Common myeloid progenitor, CD34-positive (primary cell): ENCODE data around the gene ACAP3.

Experiments
- CTCF ChIA-PET: fragments of 350-600 bp; sonication (Branson Sonifier 250); formaldehyde crosslinking; loops from one replicate; lab custom pipeline; 2021; ENCODE audit warnings: antibody characterized with exemption; lab: Charles Lee
- POLR2A ChIA-PET: fragments of 350-600 bp; sonication (Branson Sonifier 250); formaldehyde crosslinking; loops from one replicate; lab custom pipeline; 2021; ENCODE audit warnings: antibody characterized with exemption; lab: Charles Lee
- DNase-seq, 3 donors: peaks; one replicate each; pipeline versions ENCODE4 v3.0.0 to v3.0.0-alpha.2; 2013
- H3K27ac ChIP-seq, 2 experiments: 1 replicate in 1 of 2; 2 replicates in 1 of 2; pipeline ENCODE4 v1.7.0; 2013; ENCODE audit warnings: inconsistent platforms in 2 of 2, low read length in 2 of 2, mild to moderate bottlenecking in 2 of 2, low read depth in 1 of 2, moderate library complexity in 1 of 2; ENCODE audit not compliant: severe bottlenecking in 2 of 2, insufficient read depth in 1 of 2, poor library complexity in 1 of 2
- H3K27me3 ChIP-seq, 5 experiments: replicated peaks in 2 of 5; 1 replicate in 3 of 5; 2 replicates in 2 of 5; pipeline versions ENCODE4 v1.6.1 to v1.7.0; 2013; ENCODE audit warnings: low read length in 4 of 5, mild to moderate bottlenecking in 2 of 5, moderate library complexity in 2 of 5, inconsistent platforms in 1 of 5; ENCODE audit not compliant: insufficient read depth in 5 of 5, control insufficient read depth in 4 of 5
- H3K36me3 ChIP-seq, 4 experiments: 1 replicate in 2 of 4; 2 replicates in 2 of 4; pipeline versions ENCODE4 v1.6.1 to v1.7.0; 2013; ENCODE audit warnings: low read length in 3 of 4, control low read depth in 1 of 4, mild to moderate bottlenecking in 1 of 4; ENCODE audit not compliant: control insufficient read depth in 4 of 4, insufficient read depth in 4 of 4
- H3K4me1 ChIP-seq, 4 experiments: 1 replicate in 3 of 4; 2 replicates in 1 of 4; pipeline versions ENCODE4 v1.6.1 to v1.7.1; 2013; ENCODE audit warnings: low read length in 3 of 4, mild to moderate bottlenecking in 3 of 4, control low read depth in 1 of 4, inconsistent platforms in 1 of 4, moderate library complexity in 1 of 4; ENCODE audit not compliant: control insufficient read depth in 4 of 4, insufficient read depth in 4 of 4; ENCODE audit errors: control extremely low read depth in 1 of 4
- H3K4me3 ChIP-seq, 7 experiments: 1 replicate in 4 of 7; 2 replicates in 3 of 7; pipeline versions ENCODE4 v1.5.1 to v1.7.0; 2013; ENCODE audit warnings: mild to moderate bottlenecking in 7 of 7, low read length in 6 of 7, moderate library complexity in 6 of 7, inconsistent platforms in 2 of 7, low read depth in 2 of 7, control low read depth in 1 of 7; ENCODE audit not compliant: insufficient read depth in 4 of 7, control insufficient read depth in 1 of 7; ENCODE audit errors: extremely low read depth in 1 of 7
- H3K9me3 ChIP-seq, 5 experiments: 1 replicate in 4 of 5; 2 replicates in 1 of 5; pipeline versions ENCODE4 v1.6.1 to v1.7.1; 2013; ENCODE audit warnings: low read length in 4 of 5, mild to moderate bottlenecking in 2 of 5, inconsistent platforms in 1 of 5, low read depth in 1 of 5, moderate library complexity in 1 of 5; ENCODE audit not compliant: control insufficient read depth in 4 of 5, insufficient read depth in 2 of 5; ENCODE audit errors: control extremely low read depth in 1 of 5
- WGBS: methylation state at CpG from one replicate; pipeline ENCODE4 v1.1.5; 2013; ENCODE audit not compliant: insufficient coverage; 5-methylcytosine and 5-hydroxymethylcytosine counted together

ACAP3 gene

DNA sequence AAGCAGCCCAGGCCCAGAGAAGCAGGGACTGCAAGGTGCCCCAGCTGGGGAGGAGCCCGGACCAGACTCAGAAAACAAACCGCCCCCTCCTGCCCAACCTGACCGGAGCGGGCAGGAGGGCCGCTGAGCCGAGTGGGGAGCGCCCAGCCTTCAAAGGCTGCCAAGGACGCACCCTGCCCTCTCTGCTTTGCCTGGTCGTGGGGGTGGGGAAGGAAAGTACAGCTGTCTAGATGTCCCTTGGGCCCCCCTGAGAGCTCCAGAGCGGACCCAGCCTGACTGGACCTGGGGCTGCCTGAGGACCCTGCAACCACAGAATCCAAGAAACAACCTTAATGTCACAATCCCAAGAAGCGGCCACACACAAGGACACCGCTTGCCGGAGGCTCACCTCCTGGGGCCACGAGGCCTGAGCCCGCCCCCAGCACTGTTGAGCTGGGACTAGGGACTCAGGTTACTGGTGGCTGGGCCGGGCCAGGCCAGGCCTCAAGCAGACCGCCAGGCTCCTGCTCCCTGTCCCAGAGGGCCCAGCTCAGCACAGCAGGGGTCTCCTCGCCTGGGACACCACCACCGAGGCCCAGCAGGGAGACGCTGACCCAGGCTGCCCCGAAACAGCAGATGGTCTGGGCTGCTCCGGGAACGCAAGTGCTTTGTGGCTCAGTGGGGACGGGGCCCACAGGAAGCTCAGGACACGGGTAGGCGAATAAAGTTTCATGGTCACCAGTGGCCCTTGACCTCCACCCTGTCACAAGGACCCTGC, 40.1 kb upstream of the ACAP3 start:
- H3K36me3 ChIP-seq = peaks cover 0 to 2% (median 0%) of the 10 kb centered on the region in 4 experiments
- CTCF ChIA-PET = interaction anchor here (0.6 to 2.2 kb wide), 5 partner anchors 24 to 180 kb away, joined by 3 to 14 read pairs (median 3); no protein-coding TSS in a partner anchor
- H3K4me1 ChIP-seq = peaks cover 0 to 17% (median 16%) of the 10 kb centered on the region in 4 experiments
- peaks cover 0 to 15% (median 0%) of the 10 kb centered on the region in 5 experiments for H3K27me3 ChIP-seq
- peak overlapping the region in 1 of 2 experiments; percentile 66 for H3K27ac ChIP-seq
- DNase-seq = no peak
- no peaks in the 10 kb centered on the region for H3K9me3 ChIP-seq
- peak overlapping the region; percentile 54 to 86 (median 73) for H3K4me3 ChIP-seq
- 75% methylated on average over 21 of the region's 26 CpGs for WGBS
- POLR2A ChIA-PET = interaction anchor here (0.8 kb wide), 1 partner anchor 28 kb away, joined by 3 read pairs; no protein-coding TSS in a partner anchor

GRCh38 chr1:1347026-1347595, 39.4 kb upstream of the ACAP3 start:
- 100% methylated on average over 8 of the region's 10 CpGs for WGBS
- Histone ChIP-seq H3K27ac (no peak overlapping the region), H3K36me3 (peaks cover 0 to 2% (median 0%) of the 10 kb centered on the region in 4 experiments), H3K27me3 (peaks cover 0 to 8% (median 0%) of the 10 kb centered on the region in 5 experiments), H3K4me3 (no peak overlapping the region), H3K4me1 (peaks cover 0 to 17% (median 16%) of the 10 kb centered on the region in 4 experiments), H3K9me3 (no peaks in the 10 kb centered on the region)
- CTCF ChIA-PET = interaction anchor here (0.9 to 2.2 kb wide), 2 partner anchors 25 to 28 kb away, joined by 3 to 14 read pairs; partner anchors contain the start of gene AURKAIP1
- POLR2A ChIA-PET = no interaction called here
- no peak for DNase-seq

- no peak overlapping the region for H3K27ac ChIP-seq
- POLR2A ChIA-PET = no interaction called here
Measured at GRCh38 chr1:1346501-1346890, 38.8 kb upstream of the ACAP3 start.

GRCh38 chr1:1345860-1346500, 38.2 kb upstream of the ACAP3 start:
- no peak overlapping the region for H3K4me3 ChIP-seq
- peaks cover 0 to 17% (median 15%) of the 10 kb centered on the region in 4 experiments for H3K4me1 ChIP-seq
- H3K36me3 ChIP-seq = peaks cover under 1 to 11% (median 5%) of the 10 kb centered on the region in 4 experiments
- H3K27ac ChIP-seq = no peak overlapping the region
- POLR2A ChIA-PET = no interaction called here
- DNase-seq = no peak
- WGBS = 94% methylated on average over 6 of the region's 12 CpGs
- H3K9me3 ChIP-seq = no peaks in the 10 kb centered on the region
- H3K27me3 ChIP-seq = no peaks in the 10 kb centered on the region
- CTCF ChIA-PET = interaction anchor here (0.9 to 2.2 kb wide), 2 partner anchors 26 to 29 kb away, joined by 3 to 7 read pairs; partner anchors contain the start of gene AURKAIP1

More at GRCh38 chr1:1346501-1346890, 38.8 kb upstream of the ACAP3 start:
- Histone ChIP-seq H3K4me1 (peaks cover 0 to 17% (median 16%) of the 10 kb centered on the region in 4 experiments), H3K9me3 (no peaks in the 10 kb centered on the region), H3K27me3 (peaks cover 0 to 2% (median 0%) of the 10 kb centered on the region in 5 experiments), H3K36me3 (peaks cover 0 to 6% (median 1%) of the 10 kb centered on the region in 4 experiments), H3K4me3 (no peak overlapping the region)
- DNase-seq = no peak
- 90% methylated on average over 6 of the region's 10 CpGs for WGBS
- CTCF ChIA-PET = interaction anchor here (0.9 to 2.2 kb wide), 3 partner anchors 25 to 29 kb away, joined by 3 to 14 read pairs (median 7); partner anchors contain the start of gene AURKAIP1

GRCh38 chr1:1345384-1345783, 37.7 kb upstream of the ACAP3 start:
- Histone ChIP-seq H3K36me3 (peaks cover 3 to 17% (median 8%) of the 10 kb centered on the region in 4 experiments), H3K27ac (no peak overlapping the region), H3K4me1 (peaks cover 0 to 17% (median 15%) of the 10 kb centered on the region in 4 experiments), H3K27me3 (no peaks in the 10 kb centered on the region), H3K4me3 (no peak overlapping the region), H3K9me3 (no peaks in the 10 kb centered on the region)
- no peak for DNase-seq
- 98% methylated on average over 14 of the region's 16 CpGs for WGBS
- ChIA-PET POLR2A (no interaction called here), CTCF (interaction anchor here (2.2 kb wide), 1 partner anchor 26 kb away, joined by 7 read pairs; no protein-coding TSS in a partner anchor)

- Histone ChIP-seq H3K4me3 (no peak overlapping the region), H3K27me3 (no peaks in the 10 kb centered on the region), H3K27ac (no peak overlapping the region), H3K4me1 (peaks cover 0 to 17% (median 15%) of the 10 kb centered on the region in 4 experiments), H3K9me3 (no peaks in the 10 kb centered on the region), H3K36me3 (peaks cover 3 to 22% (median 11%) of the 10 kb centered on the region in 4 experiments)
- over 99% methylated on average over 12 of the region's 15 CpGs for WGBS
- ChIA-PET CTCF (interaction anchor here (2.2 kb wide), 1 partner anchor 27 kb away, joined by 7 read pairs; no protein-coding TSS in a partner anchor), POLR2A (no interaction called here)
- DNase-seq = no peak
Measured at GRCh38 chr1:1344655-1345361, 37.1 kb upstream of the ACAP3 start.
